Subcutaneous abdominal adipose tissue (tissue), 5 donors: Measurements from ENCODE around the gene DST.

Source experiments
- H3K27ac ChIP-seq: one replicate; pipeline ENCODE4 v1.7.0; 2013; ENCODE audit warnings: low read depth, mild to moderate bottlenecking, inconsistent platforms, low read length, moderate library complexity
- H3K27me3 ChIP-seq, 5 donors: one replicate each; pipeline ENCODE4 v1.7.0; 2013; ENCODE audit warnings: low read length in 5 of 5, inconsistent platforms in 1 of 5; ENCODE audit not compliant: control insufficient read depth in 5 of 5, insufficient read depth in 4 of 5
- H3K36me3 ChIP-seq, 5 donors: one replicate each; pipeline ENCODE4 v1.7.0; 2013; ENCODE audit warnings: low read length in 5 of 5; ENCODE audit not compliant: control insufficient read depth in 5 of 5, insufficient read depth in 5 of 5
- H3K4me1 ChIP-seq, 5 donors: one replicate each; pipeline ENCODE4 v1.7.0; 2013; ENCODE audit warnings: low read length in 5 of 5, mild to moderate bottlenecking in 3 of 5, moderate library complexity in 1 of 5; ENCODE audit not compliant: control insufficient read depth in 5 of 5, insufficient read depth in 5 of 5
- H3K4me3 ChIP-seq, 5 donors: one replicate each; pipeline ENCODE4 v1.7.0; 2013; ENCODE audit warnings: low read length in 5 of 5, low read depth in 1 of 5
- H3K9ac ChIP-seq, 5 donors: one replicate each; pipeline ENCODE4 v1.7.0; 2013; ENCODE audit warnings: low read length in 5 of 5, mild to moderate bottlenecking in 4 of 5, moderate library complexity in 3 of 5
- H3K9me3 ChIP-seq, 5 donors: one replicate each; pipeline ENCODE4 v1.7.0; 2013; ENCODE audit warnings: low read length in 5 of 5; ENCODE audit not compliant: control insufficient read depth in 5 of 5
- donor health status: healthy.
- donor health status: healthy.
- donor health status: healthy.
- donor health status: healthy.
- donor health status: healthy.

DST gene

GRCh38 chr6:56638760-56639159 lies 3.9 kb downstream of the DST start:
- no peaks in the 10 kb centered on the region for H3K9me3 ChIP-seq
- no peak overlapping the region for H3K9ac ChIP-seq
- peaks cover 0 to 8% (median 0%) of the 10 kb centered on the region in 5 donors for H3K4me1 ChIP-seq
- H3K27ac ChIP-seq, result no peak overlapping the region
- no peaks in the 10 kb centered on the region for H3K27me3 ChIP-seq
- H3K36me3 ChIP-seq, result peaks cover 29 to 49% (median 46%) of the 10 kb centered on the region in 5 donors
- H3K4me3 ChIP-seq, result no peak overlapping the region

- no peak overlapping the region for H3K27ac ChIP-seq
- H3K4me3 ChIP-seq, result no peak overlapping the region
- peaks cover 31 to 55% (median 51%) of the 10 kb centered on the region in 5 donors for H3K36me3 ChIP-seq
- H3K9me3 ChIP-seq, result no peaks in the 10 kb centered on the region
- H3K4me1 ChIP-seq, result peaks cover 0 to under 1% (median 0%) of the 10 kb centered on the region in 5 donors
- H3K27me3 ChIP-seq, result no peaks in the 10 kb centered on the region
- no peak overlapping the region for H3K9ac ChIP-seq
Measured at GRCh38 chr6:56637640-56638039, 5.0 kb downstream of the DST start.

- no peaks in the 10 kb centered on the region for H3K9me3 ChIP-seq
- no peaks in the 10 kb centered on the region for H3K4me1 ChIP-seq
- H3K27ac ChIP-seq, result no peak overlapping the region
- no peak overlapping the region for H3K9ac ChIP-seq
- H3K27me3 ChIP-seq, result no peaks in the 10 kb centered on the region
- H3K4me3 ChIP-seq, result no peak overlapping the region
- peaks cover 47 to 78% (median 69%) of the 10 kb centered on the region in 5 donors for H3K36me3 ChIP-seq
Measured at GRCh38 chr6:56628105-56628504, 14.6 kb downstream of the DST start.

- Histone ChIP-seq H3K27ac (no peak overlapping the region), H3K9me3 (no peaks in the 10 kb centered on the region), H3K9ac (no peak overlapping the region), H3K27me3 (no peaks in the 10 kb centered on the region), H3K4me1 (no peaks in the 10 kb centered on the region), H3K4me3 (no peak overlapping the region), H3K36me3 (peaks cover 43 to 73% (median 58%) of the 10 kb centered on the region in 5 donors)
Measured at GRCh38 chr6:56625356-56625755, 17.3 kb downstream of the DST start.

- Histone ChIP-seq H3K9me3 (no peaks in the 10 kb centered on the region), H3K36me3 (peaks cover 44 to 74% (median 60%) of the 10 kb centered on the region in 5 donors), H3K27me3 (no peaks in the 10 kb centered on the region), H3K4me1 (no peaks in the 10 kb centered on the region), H3K9ac (no peak overlapping the region), H3K4me3 (no peak overlapping the region), H3K27ac (no peak overlapping the region)
Measured at GRCh38 chr6:56624728-56625069, 18.0 kb downstream of the DST start.

- Histone ChIP-seq H3K9ac (no peak overlapping the region), H3K27me3 (no peaks in the 10 kb centered on the region), H3K27ac (no peak overlapping the region), H3K36me3 (peaks cover 49 to 78% (median 65%) of the 10 kb centered on the region in 5 donors), H3K9me3 (no peaks in the 10 kb centered on the region), H3K4me3 (no peak overlapping the region), H3K4me1 (no peaks in the 10 kb centered on the region)
Measured at GRCh38 chr6:56624046-56624727, 18.5 kb downstream of the DST start.

- H3K36me3 ChIP-seq, result peaks cover 42 to 68% (median 66%) of the 10 kb centered on the region in 5 donors
- H3K4me1 ChIP-seq, result no peaks in the 10 kb centered on the region
- H3K9me3 ChIP-seq, result no peaks in the 10 kb centered on the region
- no peak overlapping the region for H3K4me3 ChIP-seq
- no peak overlapping the region for H3K27ac ChIP-seq
- no peaks in the 10 kb centered on the region for H3K27me3 ChIP-seq
- no peak overlapping the region for H3K9ac ChIP-seq
Measured at GRCh38 chr6:56620229-56620868, 22.3 kb downstream of the DST start.

- Histone ChIP-seq H3K27ac (no peak overlapping the region), H3K4me1 (no peaks in the 10 kb centered on the region), H3K36me3 (peaks cover 34 to 64% (median 51%) of the 10 kb centered on the region in 5 donors), H3K4me3 (no peak overlapping the region), H3K9me3 (no peaks in the 10 kb centered on the region), H3K9ac (no peak overlapping the region), H3K27me3 (no peaks in the 10 kb centered on the region)
Measured at GRCh38 chr6:56618050-56618449, 24.6 kb downstream of the DST start.

GRCh38 chr6:56616967-56617366 lies 25.7 kb downstream of the DST start:
- Histone ChIP-seq H3K36me3 (peaks cover 33 to 58% (median 46%) of the 10 kb centered on the region in 5 donors), H3K4me3 (no peak overlapping the region), H3K27me3 (no peaks in the 10 kb centered on the region), H3K4me1 (no peaks in the 10 kb centered on the region), H3K9ac (no peak overlapping the region), H3K27ac (no peak overlapping the region), H3K9me3 (no peaks in the 10 kb centered on the region)

GRCh38 chr6:56613247-56613851 lies 29.3 kb downstream of the DST start:
- Histone ChIP-seq H3K27me3 (no peaks in the 10 kb centered on the region), H3K36me3 (peaks cover 27 to 47% (median 38%) of the 10 kb centered on the region in 5 donors), H3K4me3 (no peak overlapping the region), H3K4me1 (no peaks in the 10 kb centered on the region), H3K27ac (no peak overlapping the region), H3K9me3 (no peaks in the 10 kb centered on the region), H3K9ac (no peak overlapping the region)
